DND-41 (cell line): ENCODE results near the gene DNM3.

ENCODE experiments used
- EZH2 ChIP-seq: IDR thresholded peaks from 3 replicates; pipeline ENCODE4 v1.6.1; 2012; ENCODE audit warnings: borderline replicate concordance, low read depth, mild to moderate bottlenecking, moderate library complexity, low read length, inconsistent platforms; ENCODE audit not compliant: severe bottlenecking
- TF ChIP-seq, protein P1 (sequence below): IDR thresholded peaks from 2 replicates; pipeline ENCODE4 v1.5.1; 2012; ENCODE audit warnings: borderline replicate concordance, low read length, moderate library complexity, mild to moderate bottlenecking; ENCODE audit not compliant: poor library complexity, severe bottlenecking; ENCODE audit errors: extremely low read depth

DNA sequence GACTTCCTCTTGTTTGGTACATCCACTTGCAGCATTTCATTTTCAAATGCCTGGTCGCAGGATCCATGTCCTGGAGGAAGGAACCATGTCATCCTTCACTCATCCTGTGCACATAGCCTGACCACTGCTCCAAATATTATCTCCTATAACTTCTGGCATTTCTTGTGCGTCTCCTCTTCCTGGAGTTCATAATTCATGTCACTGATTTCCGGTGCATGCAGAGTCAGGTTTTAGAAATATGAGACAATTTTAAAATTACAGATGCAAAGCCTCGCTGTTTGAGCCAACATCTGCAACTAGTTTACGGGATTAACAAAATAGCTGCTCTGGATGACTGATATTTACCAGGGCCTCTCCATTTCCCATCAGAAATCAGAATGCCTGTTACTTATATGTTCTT is 268.1 kb downstream of the DNM3 start:
- TF ChIP-seq, protein P1, sequence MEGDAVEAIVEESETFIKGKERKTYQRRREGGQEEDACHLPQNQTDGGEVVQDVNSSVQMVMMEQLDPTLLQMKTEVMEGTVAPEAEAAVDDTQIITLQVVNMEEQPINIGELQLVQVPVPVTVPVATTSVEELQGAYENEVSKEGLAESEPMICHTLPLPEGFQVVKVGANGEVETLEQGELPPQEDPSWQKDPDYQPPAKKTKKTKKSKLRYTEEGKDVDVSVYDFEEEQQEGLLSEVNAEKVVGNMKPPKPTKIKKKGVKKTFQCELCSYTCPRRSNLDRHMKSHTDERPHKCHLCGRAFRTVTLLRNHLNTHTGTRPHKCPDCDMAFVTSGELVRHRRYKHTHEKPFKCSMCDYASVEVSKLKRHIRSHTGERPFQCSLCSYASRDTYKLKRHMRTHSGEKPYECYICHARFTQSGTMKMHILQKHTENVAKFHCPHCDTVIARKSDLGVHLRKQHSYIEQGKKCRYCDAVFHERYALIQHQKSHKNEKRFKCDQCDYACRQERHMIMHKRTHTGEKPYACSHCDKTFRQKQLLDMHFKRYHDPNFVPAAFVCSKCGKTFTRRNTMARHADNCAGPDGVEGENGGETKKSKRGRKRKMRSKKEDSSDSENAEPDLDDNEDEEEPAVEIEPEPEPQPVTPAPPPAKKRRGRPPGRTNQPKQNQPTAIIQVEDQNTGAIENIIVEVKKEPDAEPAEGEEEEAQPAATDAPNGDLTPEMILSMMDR = no peak
- TF ChIP-seq EZH2 = no peak
